Natural killer cell (primary cell): ENCODE measurements around the gene KLHL4. TPM values are rescaled to one million over a fixed set of nuclear protein-coding genes. Genes with fewer than 3 reads are reported as not detected.
"Not testable (repeated sequence)": the region's sequence is repeated elsewhere in the genome, so short reads cannot be mapped to it uniquely, and the experiment has no call there.

ENCODE experiments used
- ATAC-seq, 3 donors: fragments of 150-1000 bp in 2 of 3; fragments of 200-7000 bp in 1 of 3; cut with Tn5 transposase; 1 replicate in 1 of 3; 2 replicates in 2 of 3; pipeline ENCODE4 v1.10.0; 2021; ENCODE audit warnings: mild to moderate bottlenecking in 2 of 3, moderate library complexity in 2 of 3
- DNase-seq, 2 donors: peaks; one replicate each; pipeline versions ENCODE4 v3.0.0 to v3.0.0-alpha.2; 2013 to 2021; ENCODE audit warnings: mixed read lengths in 1 of 2
- H3K27ac ChIP-seq: one replicate; pipeline ENCODE4 v1.5.1; 2013; ENCODE audit warnings: mild to moderate bottlenecking, low read length
- H3K27me3 ChIP-seq: one replicate; pipeline ENCODE4 v1.6.1; 2013; ENCODE audit warnings: low read length; ENCODE audit not compliant: control insufficient read depth, insufficient read depth
- H3K36me3 ChIP-seq: one replicate; pipeline ENCODE4 v1.6.1; 2013; ENCODE audit warnings: low read length; ENCODE audit not compliant: control insufficient read depth, insufficient read depth
- H3K4me1 ChIP-seq: one replicate; pipeline ENCODE4 v1.6.1; 2013; ENCODE audit warnings: low read length; ENCODE audit not compliant: control insufficient read depth, insufficient read depth
- H3K4me3 ChIP-seq: one replicate; pipeline ENCODE4 v1.5.1; 2013; ENCODE audit warnings: low read length
- H3K9me3 ChIP-seq: one replicate; pipeline ENCODE4 v1.6.1; 2013; ENCODE audit warnings: low read length; ENCODE audit not compliant: control insufficient read depth, insufficient read depth
- H3K27ac Mint-ChIP-seq, 2 donors: one replicate each; pipeline ENCODE4 v1.8.0; 2022; ENCODE audit warnings: mild to moderate bottlenecking in 2 of 2, mixed read lengths in 2 of 2, moderate library complexity in 1 of 2
- H3K27me3 Mint-ChIP-seq, 2 donors: one replicate each; pipeline ENCODE4 v1.8.0; 2022; ENCODE audit warnings: low read depth in 2 of 2, mixed read lengths in 2 of 2
- H3K36me3 Mint-ChIP-seq: one replicate; pipeline ENCODE4 v1.8.0; 2022; ENCODE audit warnings: mixed read lengths
- H3K4me1 Mint-ChIP-seq, 2 donors: one replicate each; pipeline ENCODE4 v1.8.0; 2022; ENCODE audit warnings: mixed read lengths in 2 of 2
- H3K4me3 Mint-ChIP-seq: one replicate; pipeline ENCODE4 v1.8.0; 2022; ENCODE audit warnings: mild to moderate bottlenecking, moderate library complexity, mixed read lengths
- H3K9me3 Mint-ChIP-seq, 2 donors: one replicate each; pipeline ENCODE4 v1.8.0; 2022; ENCODE audit warnings: mixed read lengths in 2 of 2
- CTCF ChIP-seq: fragments of 200-600 bp; IDR thresholded peaks from one replicate; pipeline ENCODE4 v1.8.0; 2022; ENCODE audit warnings: antibody characterized with exemption
- WGBS: methylation state at CpG from one replicate; pipeline ENCODE4 v1.1.7; 2013; ENCODE audit warnings: missing lambda C conversion rate; ENCODE audit not compliant: insufficient coverage; 5-methylcytosine and 5-hydroxymethylcytosine counted together
- intact Hi-C: fragments of 100-400 bp; cut with micrococcal nuclease; formaldehyde crosslinking; loops from one replicate; pipeline ENCODE4 v1.14.2; 2022
- total RNA-seq, 4 donors: library from RNA; stranded (reverse); fragments of 120-200 nt in 1 of 4; gene quantifications; one replicate each; pipeline versions ENCODE4 v1.2.3 to v1.2.4, GENCODE V29; 2013 to 2022

KLHL4 gene
- total RNA-seq, 3 donors from 2014 or later (not counting 1 experiment from before 2014, with no cell fraction given), result not detected

DNA sequence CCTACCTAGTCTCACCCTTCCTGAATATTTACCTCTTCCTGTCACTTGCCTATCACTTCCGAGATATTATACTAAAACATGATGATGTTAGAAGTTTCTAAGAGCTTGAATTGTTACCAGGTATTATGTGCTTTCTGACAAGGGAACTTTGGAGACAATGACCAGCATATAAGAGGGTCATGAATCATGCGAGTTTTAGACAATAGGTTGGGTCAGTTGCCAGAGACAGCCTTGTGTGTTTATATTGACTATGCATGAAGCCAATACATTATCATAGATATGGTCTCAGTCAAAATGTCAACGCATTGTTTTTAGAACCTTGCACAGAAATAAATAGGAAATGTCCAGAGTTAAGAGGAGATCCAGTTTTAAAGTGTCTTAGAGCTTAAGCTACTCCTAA, 116.8 kb downstream of the KLHL4 start:
- Histone ChIP-seq H3K36me3 (no peaks in the 10 kb centered on the region), H3K4me3 (no peak overlapping the region), H3K27me3 (no peaks in the 10 kb centered on the region), H3K27ac (no peak overlapping the region), H3K4me1 (no peaks in the 10 kb centered on the region), H3K9me3 (no peaks in the 10 kb centered on the region)
- ATAC-seq (no peak), DNase-seq (no peak)
- no peaks in the 10 kb centered on the region for H3K36me3 Mint-ChIP-seq
- peaks cover 0 to 5% of the 10 kb centered on the region in 2 donors for H3K9me3 Mint-ChIP-seq
- WGBS, result 67% methylated on average over 1 of the region's 3 CpGs
- no peaks in the 10 kb centered on the region for H3K4me1 Mint-ChIP-seq
- TF ChIP-seq CTCF, result no peak
- no peak overlapping the region for H3K27ac Mint-ChIP-seq
- H3K27me3 Mint-ChIP-seq, result no peaks in the 10 kb centered on the region
- intact Hi-C loops, result no loop called here
- H3K4me3 Mint-ChIP-seq, result no peak overlapping the region

DNA sequence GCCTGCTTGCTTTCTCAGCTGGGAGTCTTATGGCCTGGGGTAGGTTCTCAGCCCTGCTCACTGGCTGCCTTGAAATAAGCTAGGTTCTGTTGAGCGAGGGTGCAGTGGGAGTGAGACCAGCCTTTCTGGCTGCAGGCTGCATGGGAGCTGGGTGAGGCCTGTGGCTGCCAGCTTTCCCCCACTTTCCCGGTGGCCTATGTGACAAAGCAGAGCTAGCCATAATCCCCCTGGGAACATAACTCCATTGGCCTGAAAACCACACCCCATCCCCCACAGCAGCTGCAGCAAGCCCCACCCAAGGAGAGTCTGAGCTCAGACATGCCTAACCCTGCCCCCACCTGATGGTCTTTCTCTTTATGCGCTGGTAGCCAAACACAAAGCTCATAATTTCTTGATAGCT, 118.9 kb downstream of the KLHL4 start:
- H3K27ac Mint-ChIP-seq, result no peak overlapping the region
- Histone ChIP-seq H3K9me3 (peaks cover 3% of the 10 kb centered on the region), H3K4me3 (no peak overlapping the region), H3K27me3 (no peaks in the 10 kb centered on the region), H3K4me1 (no peaks in the 10 kb centered on the region), H3K36me3 (no peaks in the 10 kb centered on the region), H3K27ac (no peak overlapping the region)
- intact Hi-C loops, result no loop called here
- H3K36me3 Mint-ChIP-seq, result no peaks in the 10 kb centered on the region
- TF ChIP-seq CTCF, result no peak
- no peaks in the 10 kb centered on the region for H3K27me3 Mint-ChIP-seq
- peaks cover 2 to 13% of the 10 kb centered on the region in 2 donors for H3K9me3 Mint-ChIP-seq
- DNase-seq (no peak), ATAC-seq (no peak)
- H3K4me1 Mint-ChIP-seq, result no peaks in the 10 kb centered on the region
- 88% methylated on average over 3 of the region's 3 CpGs for WGBS
- H3K4me3 Mint-ChIP-seq, result no peak overlapping the region

DNA sequence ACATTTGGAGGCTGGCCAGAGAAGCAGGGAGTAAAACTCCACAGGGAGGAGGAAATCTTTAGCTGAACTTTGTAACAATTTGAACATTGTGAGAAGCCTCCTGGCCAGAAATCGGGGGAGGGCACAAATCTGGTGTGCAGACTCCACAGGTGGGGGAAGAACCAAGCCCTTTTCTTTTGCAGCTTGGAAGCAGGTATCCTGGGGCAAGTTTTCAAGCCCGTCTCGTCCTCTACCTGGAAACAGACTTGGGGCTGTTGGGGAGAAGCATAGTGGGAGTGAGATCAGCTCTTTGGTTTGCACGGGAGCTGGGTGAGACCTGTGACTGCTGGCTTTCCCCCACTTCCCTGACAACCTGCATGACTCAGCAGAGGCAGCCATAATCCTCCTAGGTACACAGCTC, 123.8 kb downstream of the KLHL4 start:
- H3K9me3 Mint-ChIP-seq, result peaks cover 2 to 22% of the 10 kb centered on the region in 2 donors
- H3K4me1 Mint-ChIP-seq, H3K36me3 Mint-ChIP-seq, intact Hi-C loops, H3K36me3 ChIP-seq, H3K4me1 ChIP-seq, H3K4me3 Mint-ChIP-seq, H3K27me3 ChIP-seq, H3K4me3 ChIP-seq, ATAC-seq, H3K27ac Mint-ChIP-seq, H3K27me3 Mint-ChIP-seq, H3K9me3 ChIP-seq, DNase-seq, H3K27ac ChIP-seq: not testable (repeated sequence)
- WGBS, result 58% methylated on average over 2 of the region's 4 CpGs

DNA sequence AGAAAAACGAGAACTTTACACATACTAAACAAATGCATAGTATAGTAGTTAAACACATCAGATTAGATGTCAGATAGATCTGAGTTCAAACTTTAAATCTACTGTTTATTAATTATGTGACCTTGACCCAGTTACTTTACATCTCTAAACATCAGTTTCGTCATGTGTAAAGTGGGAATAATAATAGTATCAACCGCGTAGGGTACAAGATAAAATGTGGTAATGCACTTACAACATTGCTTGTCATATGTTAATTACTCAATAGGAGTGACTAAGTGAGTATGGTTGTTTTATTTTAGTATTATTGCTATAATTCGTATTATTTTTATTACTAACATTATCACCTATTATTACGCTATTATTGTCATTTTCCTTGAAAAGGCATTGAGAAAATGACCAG, 144.2 kb downstream of the KLHL4 start:
- Histone ChIP-seq H3K27ac (no peak overlapping the region), H3K4me3 (no peak overlapping the region), H3K27me3 (no peaks in the 10 kb centered on the region), H3K4me1 (no peaks in the 10 kb centered on the region), H3K9me3 (no peaks in the 10 kb centered on the region), H3K36me3 (no peaks in the 10 kb centered on the region)
- Mint-ChIP-seq H3K4me3 (no peak overlapping the region), H3K9me3 (no peaks in the 10 kb centered on the region), H3K4me1 (no peaks in the 10 kb centered on the region), H3K36me3 (no peaks in the 10 kb centered on the region), H3K27ac (no peak overlapping the region), H3K27me3 (no peaks in the 10 kb centered on the region)
- DNase-seq, result no peak
- intact Hi-C loops, result no loop called here
- WGBS, result no CpG with 5 or more reads among the region's 6 CpGs
- ATAC-seq, result no peak
- TF ChIP-seq CTCF, result no peak
